ENCODE measurements around the gene ALDH1A2.

The ALDH1A2 gene

DNA sequence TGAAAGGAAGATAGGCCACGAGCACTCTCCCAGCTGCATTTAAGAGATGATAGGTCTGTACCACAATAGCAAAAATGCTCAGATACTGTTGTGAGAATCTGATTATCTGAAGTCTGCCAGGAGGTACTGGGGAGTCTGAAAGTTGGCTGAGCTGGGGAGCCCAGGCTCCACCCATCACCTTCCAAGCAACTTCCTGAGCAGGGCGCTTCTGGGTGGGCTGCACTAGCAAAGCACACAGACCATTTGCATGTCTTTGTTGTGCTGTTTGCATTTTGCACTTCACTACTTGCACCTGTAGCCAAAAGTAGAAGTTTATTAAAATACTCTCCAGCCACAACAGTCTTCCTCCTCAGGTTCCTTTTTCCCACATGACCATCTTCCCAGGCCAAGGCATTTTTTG, 133.2 kb downstream of the ALDH1A2 start:
- Histone ChIP-seq H3K9me3 (ENCODE audit: insufficient read depth, low read depth, low read length) (no peaks in the 10 kb centered on the region), H3K4me1 (ENCODE audit: insufficient read depth, low read length) (peaks cover 7% of the 10 kb centered on the region; the same call in 1 of the 2 replicates), H3K27me3 (ENCODE audit: insufficient read depth, low read length) (no peaks in the 10 kb centered on the region), H3K27ac (ENCODE audit: low read depth, low read length) (no peak overlapping the region), H3K9ac (ENCODE audit: low read depth, low read length) (no peak overlapping the region), H3K4me3 (ENCODE audit: low read length) (no peak overlapping the region), H3K36me3 (ENCODE audit: insufficient read depth, low read length) (no peaks in the 10 kb centered on the region)
- 54% methylated on average over 2 of the region's 2 CpGs for WGBS

DNA sequence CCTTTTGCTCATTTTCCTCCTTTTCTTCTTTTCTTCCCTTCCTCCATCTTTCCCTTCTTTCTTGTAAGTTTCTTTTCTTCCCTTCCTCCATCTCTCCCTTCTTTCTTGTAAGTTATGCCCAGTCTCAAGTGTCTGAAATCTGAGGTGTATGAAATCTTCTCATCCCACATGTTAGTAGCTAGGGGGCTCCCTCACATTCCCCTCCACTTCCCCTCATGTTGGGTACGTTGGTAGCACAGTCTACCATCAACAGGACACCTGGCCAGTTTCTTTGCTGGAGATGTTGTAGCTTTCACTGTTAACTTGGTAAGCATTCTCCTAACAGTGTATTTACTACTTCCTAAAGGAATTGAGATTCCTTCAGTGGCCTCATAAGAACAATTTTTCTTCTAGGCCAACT, 133.9 kb downstream of the ALDH1A2 start:
- WGBS = 80% methylated on average over 1 of the region's 1 CpG
- H3K9me3 ChIP-seq (ENCODE audit: insufficient read depth, low read depth, low read length) = no peaks in the 10 kb centered on the region
- H3K9ac ChIP-seq (ENCODE audit: low read depth, low read length) = no peak overlapping the region

DNA sequence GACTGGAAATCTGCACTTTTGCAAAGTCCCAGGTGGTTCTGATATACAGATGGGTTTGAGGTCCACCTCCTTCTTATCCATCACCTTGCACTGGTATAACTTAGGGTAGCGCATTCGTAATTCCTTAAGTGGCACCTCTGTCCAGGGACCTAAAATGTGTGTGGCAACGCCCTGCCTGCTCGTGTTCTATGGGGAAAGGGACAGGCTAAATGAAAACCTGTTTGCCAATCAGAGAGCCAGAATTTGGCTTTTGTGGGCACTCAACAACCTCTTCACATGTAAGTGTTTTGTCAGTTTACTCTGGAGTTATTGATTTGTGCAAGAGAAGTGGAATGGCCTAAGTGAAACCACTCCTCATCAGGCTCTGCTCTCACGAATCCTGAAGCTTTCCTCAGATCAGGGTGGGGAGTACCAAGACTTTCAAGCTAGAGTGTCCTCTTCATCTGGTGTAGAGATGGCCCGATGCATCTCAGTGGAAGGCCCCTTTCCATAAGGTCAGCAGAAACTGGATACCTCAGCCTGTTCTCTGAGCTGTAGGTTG, 138.3 kb downstream of the ALDH1A2 start:
- Histone ChIP-seq H3K4me3 (ENCODE audit: low read length) (no peak overlapping the region), H3K9ac (ENCODE audit: low read depth, low read length) (no peak overlapping the region), H3K4me1 (ENCODE audit: insufficient read depth, low read length) (peaks cover 2% of the 10 kb centered on the region; the same call in 1 of the 2 replicates), H3K36me3 (ENCODE audit: insufficient read depth, low read length) (no peaks in the 10 kb centered on the region), H3K27ac (ENCODE audit: low read depth, low read length) (no peak overlapping the region), H3K9me3 (ENCODE audit: insufficient read depth, low read depth, low read length) (no peaks in the 10 kb centered on the region), H3K27me3 (ENCODE audit: insufficient read depth, low read length) (no peaks in the 10 kb centered on the region)
- 93% methylated on average over 6 of the region's 6 CpGs for WGBS

More for the DNA sequence above, 133.9 kb downstream of the ALDH1A2 start:
- Histone ChIP-seq H3K27ac (ENCODE audit: low read depth, low read length) (no peak overlapping the region), H3K36me3 (ENCODE audit: insufficient read depth, low read length) (no peaks in the 10 kb centered on the region), H3K4me1 (ENCODE audit: insufficient read depth, low read length) (peaks cover 7% of the 10 kb centered on the region; the same call in 1 of the 2 replicates), H3K4me3 (ENCODE audit: low read length) (no peak overlapping the region), H3K27me3 (ENCODE audit: insufficient read depth, low read length) (no peaks in the 10 kb centered on the region)

DNA sequence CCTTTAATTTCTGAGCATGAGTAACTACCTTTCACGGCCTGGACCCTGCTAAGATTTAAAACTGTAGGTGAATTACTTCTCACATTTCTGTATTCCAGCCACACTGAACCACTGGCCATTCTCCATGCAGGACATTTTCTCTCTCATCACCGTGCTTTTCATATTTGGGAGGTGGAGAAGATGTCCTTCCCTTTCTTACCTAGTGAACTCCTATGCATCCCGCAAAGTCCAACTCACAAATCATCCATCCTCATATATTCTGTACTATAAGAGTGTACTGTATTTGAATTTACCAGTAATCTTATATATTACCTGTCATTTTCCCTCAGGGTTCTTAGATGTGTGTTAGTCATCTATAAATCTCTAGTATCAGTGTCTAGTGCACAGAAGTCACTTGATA, 139.9 kb downstream of the ALDH1A2 start:
- Histone ChIP-seq H3K4me1 (ENCODE audit: insufficient read depth, low read length) (no peaks in the 10 kb centered on the region), H3K27me3 (ENCODE audit: insufficient read depth, low read length) (no peaks in the 10 kb centered on the region), H3K4me3 (ENCODE audit: low read length) (no peak overlapping the region), H3K9me3 (ENCODE audit: insufficient read depth, low read depth, low read length) (no peaks in the 10 kb centered on the region), H3K36me3 (ENCODE audit: insufficient read depth, low read length) (no peaks in the 10 kb centered on the region), H3K27ac (ENCODE audit: low read depth, low read length) (no peak overlapping the region), H3K9ac (ENCODE audit: low read depth, low read length) (no peak overlapping the region)
- 100% methylated on average over 2 of the region's 3 CpGs for WGBS

DNA sequence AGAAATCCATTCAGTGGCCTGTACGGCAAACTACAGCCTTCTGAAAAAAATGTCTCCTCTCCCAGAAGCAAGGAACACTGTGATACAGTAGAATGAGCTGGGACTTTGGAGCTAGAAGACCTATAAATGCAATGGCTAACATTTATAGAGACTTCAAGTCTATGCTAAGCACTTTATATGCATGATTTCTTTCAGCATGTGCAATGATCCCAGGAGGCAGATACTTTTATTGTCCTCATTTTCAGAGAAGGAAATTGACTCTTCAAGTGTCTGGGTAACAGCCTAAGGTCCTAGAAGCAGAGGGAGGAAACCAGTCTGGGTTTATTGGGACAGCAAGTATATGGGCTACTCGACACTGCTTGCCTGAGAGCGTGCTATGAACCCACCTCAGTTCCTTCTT, 140.9 kb downstream of the ALDH1A2 start:
- no peak overlapping the region for H3K4me3 ChIP-seq (ENCODE audit: low read length)
- H3K27ac ChIP-seq (ENCODE audit: low read depth, low read length) = no peak overlapping the region
- no peaks in the 10 kb centered on the region for H3K4me1 ChIP-seq (ENCODE audit: insufficient read depth, low read length)
- WGBS = 96% methylated on average over 3 of the region's 3 CpGs
- no peaks in the 10 kb centered on the region for H3K9me3 ChIP-seq (ENCODE audit: insufficient read depth, low read depth, low read length)
- no peaks in the 10 kb centered on the region for H3K27me3 ChIP-seq (ENCODE audit: insufficient read depth, low read length)
- no peaks in the 10 kb centered on the region for H3K36me3 ChIP-seq (ENCODE audit: insufficient read depth, low read length)
- no peak overlapping the region for H3K9ac ChIP-seq (ENCODE audit: low read depth, low read length)

DNA sequence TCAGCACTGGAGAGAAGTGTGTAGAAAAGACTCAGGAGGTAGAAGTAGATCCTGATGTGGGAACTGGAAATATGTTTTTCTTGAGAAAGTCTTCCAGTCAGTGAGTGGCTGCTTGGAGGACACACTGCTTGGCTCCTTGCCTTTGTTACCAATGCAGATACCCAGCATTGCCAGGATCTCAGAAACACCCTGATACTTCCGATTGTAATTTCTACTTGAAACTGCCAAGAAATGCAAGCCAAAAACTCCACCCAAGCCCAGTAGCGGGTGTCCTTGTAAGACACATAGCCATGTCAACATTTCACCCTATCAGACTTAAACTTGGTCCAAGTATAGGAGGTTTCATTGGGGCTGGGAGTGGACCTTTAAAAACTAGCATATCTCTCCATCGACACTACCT, 141.8 kb downstream of the ALDH1A2 start:
- H3K27me3 ChIP-seq (ENCODE audit: insufficient read depth, low read length) = no peaks in the 10 kb centered on the region
- no peak overlapping the region for H3K27ac ChIP-seq (ENCODE audit: low read depth, low read length)
- H3K36me3 ChIP-seq (ENCODE audit: insufficient read depth, low read length) = no peaks in the 10 kb centered on the region
- H3K4me1 ChIP-seq (ENCODE audit: insufficient read depth, low read length) = no peaks in the 10 kb centered on the region
- no peaks in the 10 kb centered on the region for H3K9me3 ChIP-seq (ENCODE audit: insufficient read depth, low read depth, low read length)
- no peak overlapping the region for H3K4me3 ChIP-seq (ENCODE audit: low read length)
- 98% methylated on average over 2 of the region's 3 CpGs for WGBS
- no peak overlapping the region for H3K9ac ChIP-seq (ENCODE audit: low read depth, low read length)

DNA sequence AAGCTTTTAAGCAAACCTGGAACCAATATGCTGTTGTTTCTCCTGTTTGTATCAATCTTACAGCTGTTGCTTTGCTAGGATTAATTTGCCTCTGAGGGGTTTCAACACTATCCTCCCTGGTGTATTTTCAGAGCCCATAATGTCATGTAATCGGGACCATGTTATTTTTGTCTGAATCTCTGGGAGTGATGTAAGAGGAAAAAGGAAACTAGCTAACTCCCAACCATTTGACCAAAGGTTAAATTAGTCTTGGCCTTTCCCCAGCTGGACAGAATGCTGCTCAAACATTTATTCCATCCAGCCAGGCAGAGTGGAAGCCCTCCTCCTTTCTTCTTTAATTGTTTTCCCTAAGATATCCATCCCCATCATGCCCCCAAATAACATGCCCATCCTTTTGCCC, 142.2 kb downstream of the ALDH1A2 start:
- Histone ChIP-seq H3K9me3 (ENCODE audit: insufficient read depth, low read depth, low read length) (no peaks in the 10 kb centered on the region), H3K4me3 (ENCODE audit: low read length) (no peak overlapping the region), H3K9ac (ENCODE audit: low read depth, low read length) (no peak overlapping the region), H3K4me1 (ENCODE audit: insufficient read depth, low read length) (no peaks in the 10 kb centered on the region), H3K27ac (ENCODE audit: low read depth, low read length) (no peak overlapping the region), H3K27me3 (ENCODE audit: insufficient read depth, low read length) (no peaks in the 10 kb centered on the region), H3K36me3 (ENCODE audit: insufficient read depth, low read length) (no peaks in the 10 kb centered on the region)
- no CpG with 5 or more reads among the region's 1 CpG for WGBS

DNA sequence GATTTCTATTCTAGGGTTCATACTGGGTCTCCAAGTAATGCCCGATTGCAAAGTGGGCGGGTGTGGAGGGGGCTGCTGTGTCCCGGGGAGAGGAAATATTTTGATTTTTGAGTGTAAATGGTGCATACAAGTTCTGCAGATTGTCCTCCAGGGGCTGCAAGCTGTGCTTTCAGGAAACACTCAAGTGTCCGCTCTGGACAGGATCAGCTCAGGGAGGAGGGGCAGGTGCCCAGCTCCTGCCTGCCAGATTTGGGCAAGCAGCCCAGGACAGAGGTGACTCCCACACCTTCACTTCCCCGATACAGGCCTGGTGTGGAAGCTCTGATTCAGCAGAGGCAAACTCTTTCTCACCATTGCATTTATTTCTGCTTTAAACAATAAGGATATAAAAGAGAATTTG, 142.7 kb downstream of the ALDH1A2 start:
- H3K36me3 ChIP-seq (ENCODE audit: insufficient read depth, low read length) = no peaks in the 10 kb centered on the region
- H3K27ac ChIP-seq (ENCODE audit: low read depth, low read length) = no peak overlapping the region
- WGBS = 88% methylated on average over 5 of the region's 5 CpGs
- H3K9me3 ChIP-seq (ENCODE audit: insufficient read depth, low read depth, low read length) = no peaks in the 10 kb centered on the region
- no peak overlapping the region for H3K9ac ChIP-seq (ENCODE audit: low read depth, low read length)
- no peaks in the 10 kb centered on the region for H3K4me1 ChIP-seq (ENCODE audit: insufficient read depth, low read length)
- no peaks in the 10 kb centered on the region for H3K27me3 ChIP-seq (ENCODE audit: insufficient read depth, low read length)
- no peak overlapping the region for H3K4me3 ChIP-seq (ENCODE audit: low read length)

DNA sequence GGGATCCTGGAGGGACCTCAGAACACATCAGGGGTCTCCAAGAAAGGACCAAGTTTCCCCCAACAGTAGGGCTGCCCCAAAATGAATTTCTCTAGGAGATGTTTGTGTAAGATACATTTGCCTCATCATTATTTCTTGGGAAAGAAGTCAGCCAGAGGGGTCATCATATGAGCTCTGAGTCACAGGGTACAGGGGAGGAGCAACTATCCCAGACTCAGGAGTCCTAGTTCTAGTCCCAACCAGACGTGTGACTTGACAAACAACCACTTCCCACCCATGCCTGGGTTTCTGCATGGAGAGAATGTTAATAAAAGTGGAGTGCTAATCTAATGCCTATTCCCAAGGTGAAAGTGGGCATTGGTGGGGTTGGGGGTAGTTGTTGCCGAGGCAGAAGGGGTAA, 144.1 kb downstream of the ALDH1A2 start:
- Histone ChIP-seq H3K9ac (ENCODE audit: low read depth, low read length) (no peak overlapping the region), H3K27me3 (ENCODE audit: insufficient read depth, low read length) (no peaks in the 10 kb centered on the region), H3K4me3 (ENCODE audit: low read length) (no peak overlapping the region), H3K27ac (ENCODE audit: low read depth, low read length) (no peak overlapping the region), H3K9me3 (ENCODE audit: insufficient read depth, low read depth, low read length) (no peaks in the 10 kb centered on the region), H3K36me3 (ENCODE audit: insufficient read depth, low read length) (no peaks in the 10 kb centered on the region), H3K4me1 (ENCODE audit: insufficient read depth, low read length) (no peaks in the 10 kb centered on the region)
- 94% methylated on average over 1 of the region's 2 CpGs for WGBS

DNA sequence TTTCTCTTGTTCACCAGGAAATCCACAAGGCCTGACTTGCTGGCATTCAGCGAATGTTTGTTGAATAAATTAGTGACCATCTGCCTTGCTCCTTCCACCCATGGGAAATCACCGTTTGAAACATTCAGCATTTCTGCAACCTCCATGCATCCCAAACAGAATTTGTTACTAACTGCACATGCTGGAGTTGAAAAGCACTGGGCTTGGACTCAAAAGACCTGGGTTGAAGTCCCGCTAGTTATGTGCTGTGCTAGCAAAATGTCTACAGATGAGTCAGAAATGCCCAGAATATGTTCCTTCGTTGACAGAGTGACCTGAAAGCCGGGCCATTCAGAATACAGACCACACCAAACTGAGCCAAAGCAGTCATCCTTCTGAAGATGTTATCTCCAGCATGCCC, 144.6 kb downstream of the ALDH1A2 start:
- no peaks in the 10 kb centered on the region for H3K36me3 ChIP-seq (ENCODE audit: insufficient read depth, low read length)
- H3K9ac ChIP-seq (ENCODE audit: low read depth, low read length) = no peak overlapping the region
- WGBS = 97% methylated on average over 5 of the region's 5 CpGs
- H3K9me3 ChIP-seq (ENCODE audit: insufficient read depth, low read depth, low read length) = no peaks in the 10 kb centered on the region
- H3K4me1 ChIP-seq (ENCODE audit: insufficient read depth, low read length) = no peaks in the 10 kb centered on the region
- H3K4me3 ChIP-seq (ENCODE audit: low read length) = no peak overlapping the region
- no peak overlapping the region for H3K27ac ChIP-seq (ENCODE audit: low read depth, low read length)
- H3K27me3 ChIP-seq (ENCODE audit: insufficient read depth, low read length) = no peaks in the 10 kb centered on the region

DNA sequence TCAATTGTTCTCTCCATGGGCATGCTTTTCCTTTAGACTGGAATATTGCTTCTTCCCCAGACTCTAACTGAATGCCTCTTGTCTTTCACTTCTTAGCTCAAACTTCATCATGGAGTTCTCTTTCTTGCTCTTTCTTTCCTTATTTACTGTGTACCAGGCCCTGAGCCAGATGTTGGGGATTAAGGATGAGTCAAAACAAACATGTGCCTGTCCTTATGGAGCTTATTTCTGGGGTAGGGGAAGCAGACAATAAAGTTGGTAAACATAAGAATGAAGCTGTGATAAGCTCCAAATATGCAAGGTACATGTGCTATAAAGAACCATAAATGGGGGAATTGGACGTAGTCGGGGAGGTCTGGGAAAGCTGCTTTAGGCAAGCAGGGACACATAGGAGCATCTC, 145.8 kb downstream of the ALDH1A2 start:
- no peaks in the 10 kb centered on the region for H3K4me1 ChIP-seq (ENCODE audit: insufficient read depth, low read length)
- H3K9me3 ChIP-seq (ENCODE audit: insufficient read depth, low read depth, low read length) = no peaks in the 10 kb centered on the region
- 89% methylated on average over 2 of the region's 2 CpGs for WGBS

DNA sequence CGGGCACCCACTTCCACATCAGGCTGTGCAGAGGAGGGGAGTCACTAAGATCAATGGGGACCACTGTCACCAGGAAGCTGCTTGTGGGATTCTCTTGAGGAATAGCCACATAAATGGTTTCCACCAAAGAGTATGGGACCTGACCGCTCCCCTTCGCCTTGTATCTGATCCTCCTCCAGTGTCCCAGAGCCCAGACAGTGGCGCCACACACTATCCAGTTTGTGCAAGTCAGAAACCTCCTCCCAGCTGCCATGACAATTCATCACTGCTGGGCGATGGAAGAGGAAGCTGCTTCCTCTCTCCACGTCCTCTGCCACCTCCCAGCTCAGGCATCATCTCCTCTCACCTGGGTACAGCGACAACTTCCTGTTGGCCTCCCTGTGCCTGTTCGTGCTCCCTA, 147.5 kb downstream of the ALDH1A2 start:
- no peaks in the 10 kb centered on the region for H3K27me3 ChIP-seq (ENCODE audit: insufficient read depth, low read length)

More for the DNA sequence above, 145.8 kb downstream of the ALDH1A2 start:
- Histone ChIP-seq H3K4me3 (ENCODE audit: low read length) (no peak overlapping the region), H3K27me3 (ENCODE audit: insufficient read depth, low read length) (no peaks in the 10 kb centered on the region), H3K27ac (ENCODE audit: low read depth, low read length) (no peak overlapping the region), H3K36me3 (ENCODE audit: insufficient read depth, low read length) (no peaks in the 10 kb centered on the region), H3K9ac (ENCODE audit: low read depth, low read length) (no peak overlapping the region)

More for the DNA sequence above, 147.5 kb downstream of the ALDH1A2 start:
- no peak overlapping the region for H3K9ac ChIP-seq (ENCODE audit: low read depth, low read length)
- no peaks in the 10 kb centered on the region for H3K9me3 ChIP-seq (ENCODE audit: insufficient read depth, low read depth, low read length)
- no peaks in the 10 kb centered on the region for H3K4me1 ChIP-seq (ENCODE audit: insufficient read depth, low read length)
- no peak overlapping the region for H3K4me3 ChIP-seq (ENCODE audit: low read length)
- no peak overlapping the region for H3K27ac ChIP-seq (ENCODE audit: low read depth, low read length)
- H3K36me3 ChIP-seq (ENCODE audit: insufficient read depth, low read length) = no peaks in the 10 kb centered on the region
- WGBS = 87% methylated on average over 8 of the region's 8 CpGs

Data from HUES64 (cell line).